NCI-H748 treated with DMSO at 0.1 percent for 48 hours (cell line): ENCODE measurements around the gene GALNT8.
"Not testable (repeated sequence)": the region's sequence is repeated elsewhere in the genome, so short reads cannot be mapped to it uniquely, and the experiment has no call there.

Experiments
- DNase-seq: peaks from one replicate; lab custom pipeline; 2025; lab: John Stamatoyannopoulos, UW

Gene GALNT8

DNA sequence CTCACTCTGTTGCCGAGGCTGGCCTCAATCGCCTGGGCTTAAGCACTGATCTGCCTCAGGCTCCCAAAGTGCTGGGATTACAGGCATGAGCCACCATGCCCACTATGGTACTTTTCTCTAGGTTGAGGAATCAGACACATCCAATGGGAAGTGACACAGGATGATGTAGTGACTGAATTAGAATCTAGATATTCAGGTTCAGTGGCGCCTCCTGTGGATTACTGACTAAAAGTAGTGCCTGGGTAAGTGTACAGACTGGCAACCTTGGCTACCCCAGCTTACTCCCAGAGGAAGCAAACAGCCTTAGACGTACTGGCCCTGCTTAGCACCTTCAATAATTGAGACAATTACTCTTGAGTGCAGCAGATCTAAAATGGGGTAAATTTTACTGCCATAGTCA lies 22.8 kb downstream of the GALNT8 start:
- no peak for DNase-seq

GRCh38 chr12:4744709-4745108 lies 24.5 kb downstream of the GALNT8 start:
- no peak for DNase-seq

DNA sequence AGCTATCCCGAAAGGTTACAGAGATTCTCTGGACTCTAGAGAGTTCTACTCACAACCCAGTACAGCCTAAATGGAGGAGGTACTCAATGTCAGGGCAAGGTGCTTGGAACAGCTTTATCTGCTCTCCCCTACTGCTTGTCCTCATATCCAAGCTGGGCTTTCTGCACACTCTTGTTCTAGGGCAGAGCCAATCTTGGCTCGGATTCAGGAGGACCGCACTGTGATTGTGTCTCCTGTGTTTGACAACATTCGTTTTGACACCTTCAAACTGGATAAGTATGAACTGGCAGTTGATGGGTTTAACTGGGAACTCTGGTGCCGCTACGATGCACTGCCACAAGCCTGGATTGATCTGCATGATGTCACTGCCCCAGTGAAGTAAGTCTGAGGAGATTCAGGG lies 25.0 kb downstream of the GALNT8 start:
- no peak for DNase-seq

DNA sequence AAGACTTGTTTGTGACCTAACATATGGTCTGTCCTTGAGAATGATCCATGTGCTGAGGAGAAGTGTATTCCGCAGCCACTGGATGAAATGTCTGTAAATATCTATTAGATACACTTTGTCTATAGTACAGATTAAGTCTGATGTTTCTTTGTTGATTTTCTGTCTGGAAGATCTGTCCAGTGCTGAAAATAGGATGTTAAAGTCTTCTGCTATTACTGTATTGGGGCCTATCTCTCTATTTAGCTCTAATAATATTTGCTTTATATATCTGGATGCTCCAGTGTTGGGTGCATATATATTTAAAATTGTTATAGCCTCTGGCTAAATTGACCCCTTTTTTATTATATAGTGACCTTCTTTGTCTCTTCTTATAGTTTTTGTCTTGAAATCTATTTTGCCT lies 31.5 kb downstream of the GALNT8 start:
- not testable (repeated sequence) for DNase-seq

GRCh38 chr12:4762773-4763172 lies 42.6 kb downstream of the GALNT8 start:
- no peak for DNase-seq

DNA sequence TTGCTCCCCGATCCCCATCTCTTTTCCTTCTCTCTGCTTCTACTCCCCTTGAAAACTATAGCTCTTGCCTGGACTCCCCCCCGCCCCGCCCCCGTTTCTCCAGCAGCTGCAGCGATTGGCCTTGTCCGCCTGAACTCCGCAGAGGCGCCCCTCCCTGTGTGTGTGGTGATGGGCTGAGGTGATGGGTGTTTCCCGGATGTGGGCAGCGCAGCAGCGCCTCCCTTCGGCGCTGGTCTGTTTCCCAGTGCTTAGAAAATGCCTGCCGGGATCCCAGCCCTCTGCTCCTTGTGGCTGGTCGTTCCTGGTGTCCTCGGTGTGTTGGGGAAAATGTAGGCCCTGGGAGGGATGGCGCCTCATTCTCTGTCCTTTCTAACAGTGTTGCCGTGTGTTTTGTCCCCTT lies 43.3 kb downstream of the GALNT8 start:
- DNase-seq: peak; percentile 27

GRCh38 chr12:4766445-4766844 lies 46.2 kb downstream of the GALNT8 start:
- no peak for DNase-seq

GRCh38 chr12:4767186-4767585 lies 47.0 kb downstream of the GALNT8 start:
- no peak for DNase-seq

DNA sequence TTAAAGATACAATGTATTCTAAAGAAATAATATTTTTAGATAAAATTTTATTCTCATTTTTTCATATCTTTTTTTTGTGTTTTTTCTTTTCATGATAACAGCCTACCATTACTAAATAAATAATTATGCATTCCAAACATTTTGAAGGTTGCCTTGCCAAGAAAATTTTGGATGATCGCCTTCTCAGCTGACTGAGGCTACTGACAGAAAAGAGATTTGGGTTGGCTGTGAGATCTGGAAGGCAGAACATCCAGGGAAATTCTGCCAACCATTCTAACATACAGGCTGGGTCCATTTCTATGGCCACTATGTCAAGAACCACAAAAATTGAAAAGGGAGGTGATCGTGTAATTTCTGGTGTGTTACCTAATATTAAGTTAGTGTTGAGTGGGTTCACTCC lies 48.1 kb downstream of the GALNT8 start:
- no peak for DNase-seq

- no peak for DNase-seq
Observed at GRCh38 chr12:4769073-4769472, 48.9 kb downstream of the GALNT8 start.

DNA sequence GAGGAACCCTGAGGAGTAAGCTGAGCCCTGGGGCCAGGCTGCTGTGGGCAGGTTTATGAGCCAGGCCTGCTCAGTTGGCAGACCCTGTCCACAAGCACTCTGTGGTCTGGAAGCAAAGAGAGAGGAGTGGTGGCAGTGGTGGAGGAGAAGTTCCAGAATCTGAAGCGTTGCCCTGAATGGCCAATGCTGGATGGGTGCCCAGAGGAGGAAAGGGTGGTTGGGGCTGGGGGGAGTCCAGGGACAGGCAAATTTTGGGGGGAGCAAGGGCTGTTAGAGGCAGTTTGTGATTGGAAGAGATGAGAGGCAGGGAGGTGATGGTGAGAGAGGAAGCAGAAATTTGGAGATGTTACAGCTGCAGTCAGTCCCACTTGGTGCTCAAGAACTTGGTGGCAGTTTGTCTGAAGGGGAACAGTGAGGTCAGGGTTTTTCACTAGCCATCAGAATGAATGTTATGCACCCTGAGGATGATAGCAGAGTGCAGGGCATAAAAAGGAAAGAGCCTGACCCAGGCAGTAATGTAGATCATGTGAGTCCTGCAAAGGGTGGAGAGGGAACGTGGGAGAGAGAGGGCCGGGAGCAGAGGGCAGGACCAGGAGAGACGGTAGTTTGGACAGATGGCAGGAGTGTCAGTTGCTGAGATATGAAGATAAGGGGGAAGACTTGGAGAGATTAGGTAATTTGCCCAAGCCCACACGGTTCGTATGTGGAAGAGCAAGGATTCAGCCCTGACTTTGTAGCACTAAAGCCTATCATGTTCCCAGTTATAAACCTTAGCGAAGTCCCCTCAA lies 51.2 kb downstream of the GALNT8 start:
- no peak for DNase-seq

- DNase-seq: no peak
Observed at GRCh38 chr12:4771960-4772566, 51.9 kb downstream of the GALNT8 start.

- DNase-seq: no peak
Observed at GRCh38 chr12:4775936-4776335, 55.7 kb downstream of the GALNT8 start.

DNA sequence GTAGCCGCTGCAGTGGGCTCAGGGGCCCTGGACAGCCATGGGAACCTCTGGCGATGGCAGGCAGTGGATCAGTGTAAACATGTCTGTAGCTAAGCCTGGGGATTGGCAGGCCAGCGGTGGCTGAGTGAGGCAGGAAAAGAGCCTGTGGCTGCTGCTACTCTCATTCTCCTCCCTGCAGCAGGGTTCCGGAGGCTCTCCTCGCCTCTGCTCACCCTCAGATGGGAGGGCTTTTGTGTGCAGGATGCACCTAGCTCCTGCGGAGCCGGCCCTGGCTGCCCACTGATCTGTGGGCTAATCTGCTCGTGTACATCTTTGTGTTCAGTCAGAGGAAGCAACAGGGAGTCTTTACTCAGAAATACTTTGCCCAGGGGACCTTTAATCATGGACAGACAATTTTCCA lies 59.5 kb downstream of the GALNT8 start:
- DNase-seq: no peak

GRCh38 chr12:4780641-4781611 lies 60.7 kb downstream of the GALNT8 start:
- DNase-seq: no peak

GRCh38 chr12:4784404-4785054 lies 64.3 kb downstream of the GALNT8 start:
- DNase-seq: no peak

DNA sequence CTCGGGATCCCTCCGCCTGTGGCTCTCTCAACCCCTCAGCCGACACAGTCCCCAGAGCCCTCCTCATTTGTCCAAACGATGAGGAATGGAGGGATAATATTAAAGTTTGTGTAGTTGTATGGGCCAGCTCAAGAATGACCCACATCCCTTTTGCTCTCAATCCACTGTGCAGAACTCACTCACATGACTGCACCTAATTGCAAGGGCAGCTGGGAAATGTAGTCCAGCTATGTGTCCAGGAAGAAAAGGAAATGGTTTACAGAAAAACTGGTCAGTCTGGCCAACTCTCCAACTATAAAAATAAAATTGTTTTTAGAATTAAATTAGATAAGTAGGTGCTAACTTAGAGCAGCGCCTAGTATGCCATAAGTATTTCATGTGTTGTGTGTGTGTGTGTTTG lies 66.6 kb downstream of the GALNT8 start:
- DNase-seq: no peak

DNA sequence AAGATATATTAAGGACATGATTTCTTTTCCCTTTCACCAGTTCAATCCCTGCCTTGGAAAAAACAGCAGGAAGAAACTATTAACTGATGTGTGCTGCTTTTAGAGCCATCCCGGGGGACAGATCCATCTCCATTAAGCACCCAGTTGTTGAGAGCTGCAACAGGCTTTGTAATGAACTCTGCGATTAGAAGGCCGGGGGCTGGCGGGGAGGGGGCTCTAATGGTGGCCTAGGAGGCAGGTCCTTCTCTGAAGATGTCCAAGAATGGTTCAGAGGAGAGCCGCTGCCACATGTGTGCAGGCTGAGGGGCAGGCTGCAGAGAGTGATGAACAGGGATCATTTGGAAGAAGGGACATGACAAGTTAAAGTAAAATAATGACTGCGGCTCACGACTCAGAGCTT lies 67.8 kb downstream of the GALNT8 start:
- no peak for DNase-seq

DNA sequence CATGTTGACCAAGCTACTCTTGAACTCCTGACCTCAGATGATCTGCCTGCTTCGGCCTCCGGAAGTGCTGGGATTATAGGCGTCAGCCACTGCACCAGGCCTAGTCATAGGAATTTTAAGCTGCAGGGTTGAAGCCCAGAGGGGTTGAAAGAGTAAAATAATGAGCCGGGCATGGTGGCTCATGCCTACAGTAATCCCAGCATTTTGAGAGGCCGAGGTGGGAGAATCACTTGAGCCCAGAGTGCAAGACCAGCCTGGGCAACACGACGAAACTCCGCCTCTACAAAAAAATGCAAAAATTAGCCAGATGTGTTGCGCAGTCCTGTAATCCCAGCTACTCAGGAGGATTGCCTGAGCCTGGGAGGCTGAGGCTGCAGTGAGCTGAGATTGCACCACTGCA lies 69.6 kb downstream of the GALNT8 start:
- no peak for DNase-seq

- DNase-seq: no peak
Observed at GRCh38 chr12:4791497-4791896, 71.3 kb downstream of the GALNT8 start.

DNA sequence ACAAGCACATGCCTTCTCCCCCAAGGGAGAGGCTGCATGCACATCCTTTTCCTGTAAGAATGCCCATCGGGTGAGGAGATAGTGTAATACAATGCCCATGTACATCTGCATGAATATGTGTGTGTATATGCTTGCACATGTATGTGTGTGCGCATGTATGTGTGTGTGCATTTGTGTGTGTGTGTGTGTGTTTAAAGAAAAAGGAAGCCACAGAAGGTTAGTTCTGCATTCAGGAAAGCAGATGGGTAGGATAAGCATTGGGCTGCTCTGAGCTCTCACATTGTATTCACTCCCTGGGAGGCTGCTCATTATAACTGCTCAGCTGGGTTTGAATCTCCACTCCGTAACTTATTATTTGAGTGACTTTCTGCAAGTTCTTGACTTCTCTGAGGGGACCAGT lies 74.3 kb downstream of the GALNT8 start:
- no peak for DNase-seq

DNA sequence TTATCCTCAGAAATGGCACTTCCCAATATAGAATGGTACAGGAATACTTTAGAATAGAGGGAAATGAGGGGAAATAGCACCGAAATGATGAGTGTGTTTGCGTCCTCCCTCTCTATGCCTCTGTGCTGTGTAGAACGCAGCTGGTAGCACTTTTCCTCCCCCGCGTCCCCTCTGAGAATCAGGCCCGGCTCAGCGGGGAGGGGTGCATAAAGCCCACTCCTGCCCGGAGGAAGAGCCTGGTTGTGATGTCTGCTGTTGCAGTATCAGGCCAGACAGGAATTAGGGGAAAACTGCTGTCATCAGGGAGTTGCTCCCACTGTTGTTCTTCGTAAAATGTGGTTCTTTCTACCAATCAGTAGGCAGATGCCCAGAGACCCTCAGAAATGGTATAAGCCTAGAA lies 76.0 kb downstream of the GALNT8 start:
- DNase-seq: no peak
